Stromal cell of bone marrow (primary cell): ENCODE measurements around the gene RFX7.
A peak's percentile ranks its signal among the peaks of the same experiment; 100 is the strongest.
"Not testable (repeated sequence)": the region's sequence is repeated elsewhere in the genome, so short reads cannot be mapped to it uniquely, and the experiment has no call there.

ENCODE experiments used
- DNase-seq: peaks from one replicate; pipeline ENCODE4 v3.0.0-alpha.2; 2012; ENCODE audit warnings: low read depth

Gene RFX7

GRCh38 chr15:56243163-56244037, at the start of gene RFX7:
RFX7 (minus strand) TSS chr15:56243879; CDS start chr15:56243285, 594 bp downstream.
- DNase-seq, result peak; percentile 54

- no peak for DNase-seq
Observed at GRCh38 chr15:56292546-56293316, 49.1 kb upstream of the RFX7 start.

GRCh38 chr15:56291741-56292140, 48.1 kb upstream of the RFX7 start:
- no peak for DNase-seq

GRCh38 chr15:56286213-56286612, 42.5 kb upstream of the RFX7 start:
- no peak for DNase-seq

- DNase-seq, result no peak
Observed at GRCh38 chr15:56281145-56281544, 37.5 kb upstream of the RFX7 start.

- no peak for DNase-seq
Observed at GRCh38 chr15:56273724-56274123, 30.0 kb upstream of the RFX7 start.

GRCh38 chr15:56272454-56272853, 28.8 kb upstream of the RFX7 start:
- DNase-seq, result no peak

- not testable (repeated sequence) for DNase-seq
Observed at GRCh38 chr15:56266465-56266864, 22.8 kb upstream of the RFX7 start.

GRCh38 chr15:56261854-56262509, 18.3 kb upstream of the RFX7 start:
- DNase-seq, result no peak

GRCh38 chr15:56257306-56257705, 13.6 kb upstream of the RFX7 start:
- DNase-seq, result not testable (repeated sequence)

GRCh38 chr15:56254265-56254664, 10.6 kb upstream of the RFX7 start:
- no peak for DNase-seq

GRCh38 chr15:56252386-56252785, 8.7 kb upstream of the RFX7 start:
- DNase-seq, result no peak

- no peak for DNase-seq
Observed at GRCh38 chr15:56251315-56252095, 7.8 kb upstream of the RFX7 start.

- DNase-seq, result no peak
Observed at GRCh38 chr15:56250626-56251025, 6.9 kb upstream of the RFX7 start.

- peak; percentile 64 for DNase-seq
Observed at GRCh38 chr15:56249092-56249491, 5.4 kb upstream of the RFX7 start.

- no peak for DNase-seq
Observed at GRCh38 chr15:56248311-56248992, 4.8 kb upstream of the RFX7 start.

- no peak for DNase-seq
Observed at GRCh38 chr15:56247266-56247665, 3.6 kb upstream of the RFX7 start.

- DNase-seq, result peak; percentile 72
Observed at GRCh38 chr15:56245871-56246814, 2.5 kb upstream of the RFX7 start.

- DNase-seq, result no peak
Observed at GRCh38 chr15:56244811-56245576, 1.3 kb upstream of the RFX7 start.
